ENCODE measurements around the gene TNFRSF19.

GRCh38 chr13:23714672-23715071, 144.5 kb downstream of the TNFRSF19 start:
- TF ChIP-seq CTCF (IDR thresholded peaks at IDR 0.05) (no peak), POLR2A (IDR thresholded peaks at IDR 0.05) (no peak)
